ENCODE data around the gene PKM. TPM values are rescaled to one million over a fixed set of nuclear protein-coding genes. Genes with fewer than 3 reads are reported as not detected.

PKM gene
- total and polyA plus RNA-seq, 12 donors, result 396 to 1,308 (median 1,056) TPM

DNA sequence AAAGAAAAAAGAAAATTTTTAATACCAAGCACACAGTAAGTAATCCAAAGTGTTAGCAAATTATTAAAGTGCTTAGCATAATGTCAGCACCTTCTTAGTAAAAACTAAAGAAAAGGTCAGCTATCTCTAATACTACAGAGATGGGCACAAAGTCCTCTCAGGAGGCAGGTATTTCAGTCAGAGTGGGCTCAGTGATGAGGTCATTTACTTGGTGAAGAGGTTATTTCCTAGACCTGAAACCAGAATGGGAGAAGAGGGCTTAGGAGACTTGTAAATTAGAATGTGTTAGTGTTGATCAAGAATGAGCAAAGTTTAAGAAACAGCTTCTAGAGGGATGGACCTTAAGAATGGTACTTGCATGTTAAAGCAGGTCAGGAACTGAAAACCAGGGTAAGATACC is 8.7 kb upstream of the PKM start:
- no peak for DNase-seq
- Histone ChIP-seq H3K27me3 (no peaks in the 10 kb centered on the region), H3K9me3 (replicated peaks in 1 of 3) (no peaks in the 10 kb centered on the region), H3K36me3 (replicated peaks in 1 of 2) (peaks cover 0 to 42% of the 10 kb centered on the region in 2 donors), H3K27ac (no peak overlapping the region), H3K4me1 (replicated peaks in 1 of 2) (peaks cover 12 to 20% of the 10 kb centered on the region in 2 donors), H3K4me3 (no peak overlapping the region)
- no peak for TF ChIP-seq POLR2A (IDR thresholded peaks at IDR 0.05)
- TF ChIP-seq, protein P1, sequence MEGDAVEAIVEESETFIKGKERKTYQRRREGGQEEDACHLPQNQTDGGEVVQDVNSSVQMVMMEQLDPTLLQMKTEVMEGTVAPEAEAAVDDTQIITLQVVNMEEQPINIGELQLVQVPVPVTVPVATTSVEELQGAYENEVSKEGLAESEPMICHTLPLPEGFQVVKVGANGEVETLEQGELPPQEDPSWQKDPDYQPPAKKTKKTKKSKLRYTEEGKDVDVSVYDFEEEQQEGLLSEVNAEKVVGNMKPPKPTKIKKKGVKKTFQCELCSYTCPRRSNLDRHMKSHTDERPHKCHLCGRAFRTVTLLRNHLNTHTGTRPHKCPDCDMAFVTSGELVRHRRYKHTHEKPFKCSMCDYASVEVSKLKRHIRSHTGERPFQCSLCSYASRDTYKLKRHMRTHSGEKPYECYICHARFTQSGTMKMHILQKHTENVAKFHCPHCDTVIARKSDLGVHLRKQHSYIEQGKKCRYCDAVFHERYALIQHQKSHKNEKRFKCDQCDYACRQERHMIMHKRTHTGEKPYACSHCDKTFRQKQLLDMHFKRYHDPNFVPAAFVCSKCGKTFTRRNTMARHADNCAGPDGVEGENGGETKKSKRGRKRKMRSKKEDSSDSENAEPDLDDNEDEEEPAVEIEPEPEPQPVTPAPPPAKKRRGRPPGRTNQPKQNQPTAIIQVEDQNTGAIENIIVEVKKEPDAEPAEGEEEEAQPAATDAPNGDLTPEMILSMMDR (IDR thresholded peaks at IDR 0.05), result no peak
- intact Hi-C loops (cut with DNase I), result no loop called here

GRCh38 chr15:72238586-72238985 is 7.6 kb upstream of the PKM start:
- no peak overlapping the region for H3K4me3 ChIP-seq
- no peaks in the 10 kb centered on the region for H3K9me3 ChIP-seq (replicated peaks in 1 of 3)
- no peaks in the 10 kb centered on the region for H3K27me3 ChIP-seq
- peaks cover 0 to 33% of the 10 kb centered on the region in 2 donors for H3K36me3 ChIP-seq (replicated peaks in 1 of 2)
- H3K27ac ChIP-seq, result peak overlapping the region in 2 of 5 donors; percentile 76 to 86
- 93 to 100% (median 98%) methylated on average over 3 of the region's 3 CpGs for WGBS, 4 donors
- peaks cover 12 to 20% of the 10 kb centered on the region in 2 donors for H3K4me1 ChIP-seq (replicated peaks in 1 of 2)
- TF ChIP-seq POLR2A (IDR thresholded peaks at IDR 0.05), result no peak
- TF ChIP-seq, protein P1 (IDR thresholded peaks at IDR 0.05), result no peak
- intact Hi-C loops (cut with DNase I), result no loop called here
- DNase-seq, result no peak

DNA sequence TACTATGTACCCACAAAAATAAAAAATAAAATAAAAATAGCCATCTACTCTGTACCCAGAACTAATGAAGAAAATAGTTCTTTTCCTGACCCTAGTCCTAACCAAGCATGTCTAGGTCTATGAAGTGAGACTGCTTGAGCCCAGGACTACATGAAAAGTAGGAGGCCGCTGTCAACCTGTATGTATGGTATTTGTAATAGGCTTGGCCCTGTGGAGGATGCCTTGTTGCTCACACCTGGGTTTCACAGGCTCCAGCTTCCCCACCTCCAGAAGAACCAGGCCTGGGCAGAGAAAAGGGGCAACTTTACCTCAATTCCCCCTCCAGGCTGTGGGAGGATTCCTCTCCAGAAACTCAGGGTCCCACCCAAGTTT is 6.8 kb upstream of the PKM start:
- no peak overlapping the region for H3K4me3 ChIP-seq
- no peaks in the 10 kb centered on the region for H3K27me3 ChIP-seq
- H3K9me3 ChIP-seq (replicated peaks in 1 of 3), result no peaks in the 10 kb centered on the region
- peaks cover 13 to 21% of the 10 kb centered on the region in 2 donors for H3K4me1 ChIP-seq (replicated peaks in 1 of 2)
- 91 to 100% (median 97%) methylated on average over 1 of the region's 1 CpG for WGBS, 4 donors
- H3K36me3 ChIP-seq (replicated peaks in 1 of 2), result peaks cover 0 to 26% of the 10 kb centered on the region in 2 donors
- intact Hi-C loops (cut with DNase I), result no loop called here
- TF ChIP-seq, protein P1 (IDR thresholded peaks at IDR 0.05), result no peak
- TF ChIP-seq POLR2A (IDR thresholded peaks at IDR 0.05), result no peak
- peak overlapping the region; percentile 62 to 94 (median 77) for H3K27ac ChIP-seq
- no peak for DNase-seq

- H3K9me3 ChIP-seq (replicated peaks in 1 of 3), result no peaks in the 10 kb centered on the region
- peaks cover 0 to 20% of the 10 kb centered on the region in 2 donors for H3K36me3 ChIP-seq (replicated peaks in 1 of 2)
- H3K27me3 ChIP-seq, result no peaks in the 10 kb centered on the region
- peaks cover 19 to 27% of the 10 kb centered on the region in 2 donors for H3K4me1 ChIP-seq (replicated peaks in 1 of 2)
- peak; percentile 25 to 74 for TF ChIP-seq POLR2A (IDR thresholded peaks at IDR 0.05)
- TF ChIP-seq, protein P1 (IDR thresholded peaks at IDR 0.05), result no peak
- H3K27ac ChIP-seq, result peak overlapping the region; percentile 62 to 94 (median 77)
- peak overlapping the region in 1 of 4 donors; percentile 52 for H3K4me3 ChIP-seq
- intact Hi-C loops (cut with DNase I), result no loop called here
- peak; percentile 77 to 95 (median 92) for DNase-seq
- 20 to 31% (median 30%) methylated on average over 3 of the region's 3 CpGs for WGBS, 4 donors
Measured at GRCh38 chr15:72237029-72237852, 6.3 kb upstream of the PKM start.

All from adrenal gland (tissue), 12 donors.